Measurements from ENCODE around the gene TMEM239. TPM values are rescaled to one million over a fixed set of nuclear protein-coding genes. Genes with fewer than 3 reads are reported as not detected.

Gene TMEM239
- total RNA-seq, 1 donor from 2014 or later, result not detected

DNA sequence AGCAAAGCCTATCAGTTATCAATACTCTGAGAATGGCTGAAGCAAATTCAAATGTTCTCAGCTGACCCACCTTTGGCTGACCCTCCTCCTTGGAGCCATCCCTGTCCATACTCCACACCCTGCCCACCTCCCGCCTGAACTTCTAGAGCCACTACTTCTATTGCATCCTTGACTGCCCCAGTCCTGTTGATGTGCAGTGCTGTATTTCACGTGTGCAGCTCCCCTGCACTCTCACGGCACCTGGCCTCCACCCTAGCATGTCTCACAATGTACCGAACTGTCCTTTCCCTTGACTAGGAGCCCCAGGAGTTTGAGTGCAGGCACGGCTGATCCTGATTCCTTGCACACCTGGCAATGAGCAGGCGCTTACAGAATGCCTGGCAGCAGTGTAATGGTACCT, 22.7 kb upstream of the TMEM239 start:
- ATAC-seq (ENCODE audit: low read depth) (no peak), DNase-seq (no peak)
- intact Hi-C loops (cut with micrococcal nuclease), result no loop called here
- Mint-ChIP-seq H3K27ac (no peak overlapping the region), H3K36me3 (ENCODE audit: low read depth) (no peaks in the 10 kb centered on the region), H3K4me3 (no peak overlapping the region), H3K9me3 (no peaks in the 10 kb centered on the region), H3K27me3 (peaks cover 20% of the 10 kb centered on the region), H3K4me1 (peaks cover 2% of the 10 kb centered on the region)
- TF ChIP-seq, protein P1, sequence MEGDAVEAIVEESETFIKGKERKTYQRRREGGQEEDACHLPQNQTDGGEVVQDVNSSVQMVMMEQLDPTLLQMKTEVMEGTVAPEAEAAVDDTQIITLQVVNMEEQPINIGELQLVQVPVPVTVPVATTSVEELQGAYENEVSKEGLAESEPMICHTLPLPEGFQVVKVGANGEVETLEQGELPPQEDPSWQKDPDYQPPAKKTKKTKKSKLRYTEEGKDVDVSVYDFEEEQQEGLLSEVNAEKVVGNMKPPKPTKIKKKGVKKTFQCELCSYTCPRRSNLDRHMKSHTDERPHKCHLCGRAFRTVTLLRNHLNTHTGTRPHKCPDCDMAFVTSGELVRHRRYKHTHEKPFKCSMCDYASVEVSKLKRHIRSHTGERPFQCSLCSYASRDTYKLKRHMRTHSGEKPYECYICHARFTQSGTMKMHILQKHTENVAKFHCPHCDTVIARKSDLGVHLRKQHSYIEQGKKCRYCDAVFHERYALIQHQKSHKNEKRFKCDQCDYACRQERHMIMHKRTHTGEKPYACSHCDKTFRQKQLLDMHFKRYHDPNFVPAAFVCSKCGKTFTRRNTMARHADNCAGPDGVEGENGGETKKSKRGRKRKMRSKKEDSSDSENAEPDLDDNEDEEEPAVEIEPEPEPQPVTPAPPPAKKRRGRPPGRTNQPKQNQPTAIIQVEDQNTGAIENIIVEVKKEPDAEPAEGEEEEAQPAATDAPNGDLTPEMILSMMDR (IDR thresholded peaks at IDR 0.05), result no peak
- ChIA-PET CTCF (no interaction called here), POLR2A (no interaction called here)

DNA sequence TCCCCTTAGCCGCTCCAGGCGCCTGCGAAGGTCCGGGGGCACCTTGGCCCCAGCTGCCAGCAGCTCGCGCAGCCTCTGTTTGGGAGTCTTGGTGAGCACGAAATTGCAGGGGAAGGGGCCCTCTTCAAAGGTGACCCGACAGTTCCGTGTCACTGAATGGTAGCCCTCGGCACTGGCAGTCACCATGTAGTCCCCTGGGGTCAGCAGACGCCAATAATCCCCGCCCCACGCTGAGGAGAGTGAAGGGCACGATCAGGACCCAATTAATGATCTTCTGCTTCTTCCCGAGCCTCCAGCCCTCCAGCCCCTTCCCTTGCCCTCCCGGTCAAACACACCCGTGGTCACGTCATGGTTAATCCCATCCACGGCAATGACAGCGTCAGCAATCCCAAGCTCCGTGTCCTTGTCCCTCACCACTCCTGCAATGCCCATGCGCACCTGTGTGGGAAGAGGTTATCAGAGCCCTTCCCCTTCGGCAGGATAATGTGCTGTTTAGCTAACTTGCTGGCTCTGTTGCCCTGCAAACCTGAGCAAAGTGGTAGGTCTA, 21.9 kb upstream of the TMEM239 start:
- no peak for DNase-seq
- H3K9me3 Mint-ChIP-seq, result no peaks in the 10 kb centered on the region
- H3K36me3 Mint-ChIP-seq (ENCODE audit: low read depth), result no peaks in the 10 kb centered on the region
- H3K4me3 Mint-ChIP-seq, result no peak overlapping the region
- peaks cover 27% of the 10 kb centered on the region for H3K27me3 Mint-ChIP-seq
- CTCF ChIA-PET, result interaction anchor here (0.5 kb wide), 2 partner anchors 301 to 1767 kb away, joined by 3 read pairs; no protein-coding TSS in a partner anchor
- intact Hi-C loops (cut with micrococcal nuclease), result no loop called here
- ATAC-seq (ENCODE audit: low read depth), result no peak
- TF ChIP-seq, protein P1 (IDR thresholded peaks at IDR 0.05), result no peak
- peaks cover 10% of the 10 kb centered on the region for H3K4me1 Mint-ChIP-seq
- POLR2A ChIA-PET, result no interaction called here
- no peak overlapping the region for H3K27ac Mint-ChIP-seq

DNA sequence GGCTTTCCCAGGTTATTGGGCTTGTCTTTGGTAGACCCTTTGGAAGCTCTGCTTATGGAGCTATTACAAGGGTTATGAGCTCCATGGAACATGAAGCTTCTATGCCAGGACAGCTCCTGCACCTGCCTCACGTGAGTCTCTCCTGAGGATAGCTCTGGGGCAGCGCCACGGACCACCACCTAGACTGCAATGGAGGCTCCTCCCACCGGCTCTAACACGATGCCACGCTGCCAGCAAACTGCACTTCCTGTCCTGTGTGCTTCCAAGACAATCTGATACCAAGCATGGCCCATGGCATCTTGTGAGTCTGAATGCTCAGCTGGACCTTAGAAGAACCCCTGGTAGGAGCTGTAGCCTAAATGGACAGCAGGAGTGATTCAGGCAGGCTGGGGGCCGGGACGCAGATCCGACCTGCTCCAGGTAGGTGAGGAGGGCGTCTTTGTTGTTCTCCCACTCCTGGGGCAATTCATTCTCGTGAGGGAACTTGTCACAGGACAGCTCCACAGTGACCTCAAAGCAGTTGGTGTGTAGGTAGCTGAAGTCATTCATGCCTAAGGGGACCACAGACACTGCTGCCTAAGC, 21.2 kb upstream of the TMEM239 start:
- H3K4me1 Mint-ChIP-seq, result peaks cover 17% of the 10 kb centered on the region
- H3K27me3 Mint-ChIP-seq, result peaks cover 30% of the 10 kb centered on the region
- CTCF ChIA-PET, result interaction anchor here (0.5 kb wide), 1 partner anchor 301 kb away, joined by 3 read pairs; no protein-coding TSS in a partner anchor
- H3K36me3 Mint-ChIP-seq (ENCODE audit: low read depth), result no peaks in the 10 kb centered on the region
- no peak for DNase-seq
- H3K9me3 Mint-ChIP-seq, result no peaks in the 10 kb centered on the region
- POLR2A ChIA-PET, result no interaction called here
- H3K4me3 Mint-ChIP-seq, result no peak overlapping the region
- TF ChIP-seq, protein P1 (IDR thresholded peaks at IDR 0.05), result no peak
- ATAC-seq (ENCODE audit: low read depth), result no peak
- no peak overlapping the region for H3K27ac Mint-ChIP-seq
- intact Hi-C loops (cut with micrococcal nuclease), result no loop called here

DNA sequence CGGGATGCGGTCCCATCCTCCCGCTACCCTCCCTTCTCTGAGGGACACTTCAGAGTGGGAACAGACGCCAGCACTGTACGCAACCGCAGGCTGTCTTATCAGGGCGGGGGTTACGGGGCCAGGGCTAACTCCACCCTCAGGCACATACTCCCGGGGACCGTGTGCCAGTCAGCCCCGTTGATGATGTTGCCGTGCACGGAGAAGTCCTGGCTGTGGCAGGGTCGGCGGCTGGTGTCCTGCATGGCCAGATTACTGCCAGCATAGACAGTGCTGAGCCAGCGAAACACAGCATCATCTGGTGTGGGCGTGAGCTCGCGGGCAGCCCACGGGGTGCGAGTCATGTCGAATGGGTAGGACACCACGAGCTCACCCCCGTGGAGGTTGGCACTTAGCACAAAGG, 20.7 kb upstream of the TMEM239 start:
- DNase-seq, result no peak
- Mint-ChIP-seq H3K9me3 (no peaks in the 10 kb centered on the region), H3K36me3 (ENCODE audit: low read depth) (no peaks in the 10 kb centered on the region), H3K4me1 (peaks cover 19% of the 10 kb centered on the region), H3K27me3 (peaks cover 31% of the 10 kb centered on the region), H3K4me3 (no peak overlapping the region), H3K27ac (no peak overlapping the region)
- intact Hi-C loops (cut with micrococcal nuclease), result no loop called here
- POLR2A ChIA-PET, result no interaction called here
- TF ChIP-seq, protein P1 (IDR thresholded peaks at IDR 0.05), result no peak
- CTCF ChIA-PET, result no interaction called here
- ATAC-seq (ENCODE audit: low read depth), result no peak

DNA sequence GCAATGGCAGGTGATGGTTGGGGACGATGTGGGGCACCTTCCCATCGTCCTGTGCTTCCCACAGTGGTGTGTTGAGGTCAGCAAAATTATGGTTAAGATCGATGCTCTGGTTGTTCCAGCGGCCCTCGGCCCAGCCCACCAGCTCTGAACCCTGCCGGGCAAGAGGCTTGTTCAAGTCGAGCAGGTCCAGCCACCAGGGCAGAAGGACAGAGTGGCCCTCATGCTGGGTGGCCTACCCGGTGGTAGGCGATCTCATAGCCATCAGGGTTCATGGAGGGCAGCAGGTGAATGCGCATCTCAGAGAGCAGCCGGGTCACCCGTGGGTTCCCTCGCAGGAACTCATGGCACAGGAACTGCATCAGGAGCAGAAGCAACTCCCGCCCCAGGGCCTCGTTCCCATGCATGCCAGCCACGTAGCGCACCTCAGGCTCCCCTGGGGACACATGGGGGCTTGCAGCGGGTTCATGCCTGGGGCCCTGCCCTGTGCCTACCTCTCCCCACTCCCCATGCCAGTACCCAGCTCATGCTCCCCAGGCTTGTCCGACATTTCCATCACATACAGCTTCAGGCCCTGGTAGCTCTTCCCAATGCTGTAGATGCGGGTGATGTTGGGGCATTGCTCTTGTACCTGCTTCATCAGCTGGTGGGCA, 20.0 kb upstream of the TMEM239 start:
- POLR2A ChIA-PET, result no interaction called here
- no peak overlapping the region for H3K27ac Mint-ChIP-seq
- no peaks in the 10 kb centered on the region for H3K9me3 Mint-ChIP-seq

More for the DNA sequence above, 20.0 kb upstream of the TMEM239 start:
- peaks cover 36% of the 10 kb centered on the region for H3K27me3 Mint-ChIP-seq
- H3K4me3 Mint-ChIP-seq, result no peak overlapping the region
- CTCF ChIA-PET, result no interaction called here
- intact Hi-C loops (cut with micrococcal nuclease), result no loop called here
- no peaks in the 10 kb centered on the region for H3K36me3 Mint-ChIP-seq (ENCODE audit: low read depth)
- TF ChIP-seq, protein P1 (IDR thresholded peaks at IDR 0.05), result no peak
- peaks cover 25% of the 10 kb centered on the region for H3K4me1 Mint-ChIP-seq
- ATAC-seq (ENCODE audit: low read depth), result no peak
- DNase-seq, result no peak

All from activated B cell treated with CpG ODN at 0.5 μM for 24 hours (primary cell).